SK-N-SH treated with all-trans-retinoic acid at 6 μM for 48 hours (cell line): ENCODE data around the gene TSPAN18.

Experiments used
- ATAC-seq: fragments of 200-7000 bp; cut with Tn5 transposase; 3 replicates; pipeline ENCODE4 v1.9.1; 2020; ENCODE audit warnings: mild to moderate bottlenecking, moderate library complexity
- ARNTL ChIP-seq: fragments of 450-650 bp; formaldehyde crosslinking; IDR thresholded peaks from 2 replicates; pipeline ENCODE4 v1.5.0; 2020; ENCODE audit warnings: low read depth, mild to moderate bottlenecking, moderate library complexity, borderline replicate concordance
- BACH2 ChIP-seq: fragments of 250-450 bp; sonication (Bioruptor Pico); IDR thresholded peaks from 2 replicates; pipeline ENCODE4 v1.9.0; 2021; ENCODE audit warnings: mild to moderate bottlenecking, borderline replicate concordance
- CSDC2 ChIP-seq: fragments of 250-450 bp; sonication (Bioruptor Pico); IDR thresholded peaks from 2 replicates; pipeline ENCODE4 v1.5.0; 2020; ENCODE audit warnings: mild to moderate bottlenecking, moderate library complexity
- ESRRG ChIP-seq: fragments of 250-450 bp; sonication (Bioruptor Pico); IDR thresholded peaks from 2 replicates; pipeline ENCODE4 v1.6.1; 2021; ENCODE audit warnings: mild to moderate bottlenecking
- GLIS3 ChIP-seq: fragments of 250-450 bp; sonication (Bioruptor Pico); IDR thresholded peaks from 2 replicates; pipeline ENCODE4 v1.5.0; 2020; ENCODE audit warnings: mild to moderate bottlenecking, moderate library complexity
- ISL1 ChIP-seq: fragments of 250-450 bp; sonication (Bioruptor Pico); IDR thresholded peaks from 2 replicates; pipeline ENCODE4 v2.1.2; 2022; ENCODE audit warnings: mild to moderate bottlenecking, moderate library complexity
- OSR1 ChIP-seq: fragments of 250-450 bp; sonication (Bioruptor Pico); IDR thresholded peaks from 2 replicates; pipeline ENCODE4 v1.8.0; 2022; ENCODE audit warnings: moderate library complexity, mild to moderate bottlenecking, inconsistent platforms
- POU6F1 ChIP-seq: fragments of 250-450 bp; sonication (Bioruptor Pico); IDR thresholded peaks from 2 replicates; pipeline ENCODE4 v1.8.0; 2021; ENCODE audit warnings: low read depth, mild to moderate bottlenecking, moderate library complexity, borderline replicate concordance
- PPARA ChIP-seq: fragments of 250-450 bp; sonication (Bioruptor Pico); IDR thresholded peaks from 2 replicates; pipeline ENCODE4 v1.5.0; 2020; ENCODE audit warnings: mild to moderate bottlenecking, borderline replicate concordance
- SNAI2 ChIP-seq: fragments of 250-450 bp; sonication (Bioruptor Pico); IDR thresholded peaks from 2 replicates; pipeline ENCODE4 v1.5.0; 2020; ENCODE audit warnings: mild to moderate bottlenecking, moderate library complexity
- TCF4 ChIP-seq: fragments of 250-450 bp; sonication (Bioruptor Pico); IDR thresholded peaks from 2 replicates; pipeline ENCODE4 v1.8.0; 2021; ENCODE audit warnings: mild to moderate bottlenecking, moderate library complexity, borderline replicate concordance
- TOX ChIP-seq: fragments of 250-450 bp; sonication (Bioruptor Pico); IDR thresholded peaks from 2 replicates; pipeline ENCODE4 v1.8.0; 2021; ENCODE audit warnings: mild to moderate bottlenecking, moderate library complexity, borderline replicate concordance
- TSHZ2 ChIP-seq: fragments of 250-450 bp; sonication (Bioruptor Pico); IDR thresholded peaks from 2 replicates; pipeline ENCODE4 v1.5.0; 2020; ENCODE audit warnings: mild to moderate bottlenecking, moderate library complexity
- ZC3H10 ChIP-seq: fragments of 250-450 bp; sonication (Bioruptor Pico); IDR thresholded peaks from 2 replicates; pipeline ENCODE4 v1.5.1; 2021; ENCODE audit warnings: mild to moderate bottlenecking, moderate library complexity
- ZFP3 ChIP-seq: fragments of 250-450 bp; sonication (Bioruptor Pico); IDR thresholded peaks from 2 replicates; pipeline ENCODE4 v1.5.0; 2020; ENCODE audit warnings: mild to moderate bottlenecking, moderate library complexity
- ZFP30 ChIP-seq: fragments of 450-650 bp; formaldehyde crosslinking; IDR thresholded peaks from 2 replicates; pipeline ENCODE4 v1.5.0; 2022; ENCODE audit warnings: mild to moderate bottlenecking, moderate library complexity
- ZNF565 ChIP-seq: fragments of 450-650 bp; formaldehyde crosslinking; conservative IDR thresholded peaks from 2 replicates; pipeline ENCODE4 v1.5.0; 2020; ENCODE audit warnings: low read depth, mild to moderate bottlenecking, moderate library complexity
- ZNF70 ChIP-seq: fragments of 450-650 bp; formaldehyde crosslinking; IDR thresholded peaks from 2 replicates; pipeline ENCODE4 v1.5.0; 2020; ENCODE audit warnings: mild to moderate bottlenecking, moderate library complexity
- ZNF8 ChIP-seq: fragments of 450-650 bp; formaldehyde crosslinking; IDR thresholded peaks from 2 replicates; pipeline ENCODE4 v1.5.0; 2020; ENCODE audit warnings: mild to moderate bottlenecking, moderate library complexity
- TF ChIP-seq, protein P1 (sequence below): fragments of 250-450 bp; sonication (Bioruptor Pico); IDR thresholded peaks from 2 replicates; pipeline ENCODE4 v1.8.0; 2020; ENCODE audit warnings: mild to moderate bottlenecking, moderate library complexity, borderline replicate concordance
- TF ChIP-seq, protein P2 (sequence below): fragments of 250-450 bp; sonication (Bioruptor Pico); IDR thresholded peaks from 2 replicates; pipeline ENCODE4 v1.5.1; 2020; ENCODE audit warnings: low read depth, mild to moderate bottlenecking, moderate library complexity
- TF ChIP-seq, protein P3 (sequence below): fragments of 250-450 bp; sonication (Bioruptor Pico); IDR thresholded peaks from 2 replicates; pipeline ENCODE4 v1.5.1; 2021; ENCODE audit warnings: mild to moderate bottlenecking, moderate library complexity

TSPAN18 gene

GRCh38 chr11:44928816-44929215 lies 202.1 kb downstream of the TSPAN18 start:
- no peak for ATAC-seq
- TF ChIP-seq TCF4 (CRISPR knock-in tag), result no peak
- TF ChIP-seq CSDC2 (CRISPR knock-in tag), result no peak
- TF ChIP-seq POU6F1 (CRISPR knock-in tag), result no peak
- no peak for TF ChIP-seq PPARA (CRISPR knock-in tag)
- TF ChIP-seq BACH2 (CRISPR knock-in tag), result no peak
- no peak for TF ChIP-seq OSR1 (CRISPR knock-in tag)
- TF ChIP-seq SNAI2 (CRISPR knock-in tag), result no peak
- TF ChIP-seq ESRRG (CRISPR knock-in tag), result no peak
- TF ChIP-seq TSHZ2 (CRISPR knock-in tag), result no peak
- no peak for TF ChIP-seq ZFP3 (CRISPR knock-in tag)
- no peak for TF ChIP-seq ZFP30 (CRISPR knock-in tag)
- no peak for TF ChIP-seq ZNF8 (CRISPR knock-in tag)
- no peak for TF ChIP-seq ZC3H10
- TF ChIP-seq, protein P1, sequence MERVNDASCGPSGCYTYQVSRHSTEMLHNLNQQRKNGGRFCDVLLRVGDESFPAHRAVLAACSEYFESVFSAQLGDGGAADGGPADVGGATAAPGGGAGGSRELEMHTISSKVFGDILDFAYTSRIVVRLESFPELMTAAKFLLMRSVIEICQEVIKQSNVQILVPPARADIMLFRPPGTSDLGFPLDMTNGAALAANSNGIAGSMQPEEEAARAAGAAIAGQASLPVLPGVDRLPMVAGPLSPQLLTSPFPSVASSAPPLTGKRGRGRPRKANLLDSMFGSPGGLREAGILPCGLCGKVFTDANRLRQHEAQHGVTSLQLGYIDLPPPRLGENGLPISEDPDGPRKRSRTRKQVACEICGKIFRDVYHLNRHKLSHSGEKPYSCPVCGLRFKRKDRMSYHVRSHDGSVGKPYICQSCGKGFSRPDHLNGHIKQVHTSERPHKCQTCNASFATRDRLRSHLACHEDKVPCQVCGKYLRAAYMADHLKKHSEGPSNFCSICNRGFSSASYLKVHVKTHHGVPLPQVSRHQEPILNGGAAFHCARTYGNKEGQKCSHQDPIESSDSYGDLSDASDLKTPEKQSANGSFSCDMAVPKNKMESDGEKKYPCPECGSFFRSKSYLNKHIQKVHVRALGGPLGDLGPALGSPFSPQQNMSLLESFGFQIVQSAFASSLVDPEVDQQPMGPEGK, result no peak
- TF ChIP-seq, protein P2, sequence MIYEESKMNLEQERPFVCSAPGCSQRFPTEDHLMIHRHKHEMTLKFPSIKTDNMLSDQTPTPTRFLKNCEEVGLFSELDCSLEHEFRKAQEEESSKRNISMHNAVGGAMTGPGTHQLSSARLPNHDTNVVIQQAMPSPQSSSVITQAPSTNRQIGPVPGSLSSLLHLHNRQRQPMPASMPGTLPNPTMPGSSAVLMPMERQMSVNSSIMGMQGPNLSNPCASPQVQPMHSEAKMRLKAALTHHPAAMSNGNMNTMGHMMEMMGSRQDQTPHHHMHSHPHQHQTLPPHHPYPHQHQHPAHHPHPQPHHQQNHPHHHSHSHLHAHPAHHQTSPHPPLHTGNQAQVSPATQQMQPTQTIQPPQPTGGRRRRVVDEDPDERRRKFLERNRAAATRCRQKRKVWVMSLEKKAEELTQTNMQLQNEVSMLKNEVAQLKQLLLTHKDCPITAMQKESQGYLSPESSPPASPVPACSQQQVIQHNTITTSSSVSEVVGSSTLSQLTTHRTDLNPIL, result no peak
- TF ChIP-seq ZNF565 (CRISPR knock-in tag), result no peak

DNA sequence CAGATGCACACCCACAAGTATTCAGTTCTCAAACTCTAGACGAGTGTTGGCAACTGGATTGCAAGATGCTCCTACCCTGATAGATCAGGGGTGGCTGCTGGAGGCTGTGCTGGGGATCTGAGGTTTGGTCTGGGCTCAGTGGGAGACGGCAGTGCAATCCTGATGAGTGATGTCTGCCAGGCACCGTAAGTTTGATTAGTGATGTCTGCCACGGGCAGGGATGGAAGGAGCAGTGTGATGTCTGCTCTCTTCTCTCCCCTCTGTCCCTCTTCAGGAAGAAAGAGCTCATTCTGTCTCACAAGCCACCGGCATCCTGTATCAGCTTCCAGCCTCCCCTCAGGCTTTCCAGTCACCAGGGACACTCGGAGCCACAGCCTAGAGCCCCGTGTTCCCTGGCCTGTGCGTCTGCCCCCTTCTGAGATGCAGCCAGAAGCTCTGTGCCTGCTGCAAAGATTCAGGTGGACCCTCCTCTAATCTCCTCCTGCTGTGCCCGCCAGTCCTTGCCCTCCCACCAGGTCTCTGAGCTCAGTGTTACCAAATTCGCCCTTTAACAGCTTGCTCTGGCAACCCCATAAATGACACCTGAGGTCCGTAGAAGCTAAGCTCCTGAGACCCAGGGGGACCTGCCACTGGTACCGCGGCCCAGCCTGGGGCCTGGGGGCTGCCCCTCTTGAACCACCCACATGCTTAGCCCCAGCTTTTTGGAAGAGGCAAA lies 204.0 kb downstream of the TSPAN18 start:
- TF ChIP-seq OSR1 (CRISPR knock-in tag) (no peak), ISL1 (no peak), TSHZ2 (CRISPR knock-in tag) (no peak), ZNF70 (CRISPR knock-in tag) (no peak), ZNF565 (CRISPR knock-in tag) (no peak), TOX (CRISPR knock-in tag) (no peak), ARNTL (no peak), POU6F1 (CRISPR knock-in tag) (no peak), GLIS3 (no peak), ZNF8 (CRISPR knock-in tag) (no peak), ESRRG (CRISPR knock-in tag) (no peak), ZC3H10 (no peak), PPARA (CRISPR knock-in tag) (no peak), CSDC2 (CRISPR knock-in tag) (no peak), ZFP3 (CRISPR knock-in tag) (no peak)
- TF ChIP-seq, protein P1, result no peak
- TF ChIP-seq, protein P3, sequence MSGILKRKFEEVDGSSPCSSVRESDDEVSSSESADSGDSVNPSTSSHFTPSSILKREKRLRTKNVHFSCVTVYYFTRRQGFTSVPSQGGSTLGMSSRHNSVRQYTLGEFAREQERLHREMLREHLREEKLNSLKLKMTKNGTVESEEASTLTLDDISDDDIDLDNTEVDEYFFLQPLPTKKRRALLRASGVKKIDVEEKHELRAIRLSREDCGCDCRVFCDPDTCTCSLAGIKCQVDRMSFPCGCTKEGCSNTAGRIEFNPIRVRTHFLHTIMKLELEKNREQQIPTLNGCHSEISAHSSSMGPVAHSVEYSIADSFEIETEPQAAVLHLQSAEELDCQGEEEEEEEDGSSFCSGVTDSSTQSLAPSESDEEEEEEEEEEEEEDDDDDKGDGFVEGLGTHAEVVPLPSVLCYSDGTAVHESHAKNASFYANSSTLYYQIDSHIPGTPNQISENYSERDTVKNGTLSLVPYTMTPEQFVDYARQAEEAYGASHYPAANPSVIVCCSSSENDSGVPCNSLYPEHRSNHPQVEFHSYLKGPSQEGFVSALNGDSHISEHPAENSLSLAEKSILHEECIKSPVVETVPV, result no peak
- TF ChIP-seq, all 23 proteins: peak for 0

More for the DNA sequence above, 204.0 kb downstream of the TSPAN18 start:
- no peak for ATAC-seq
